ENCODE measurements around the gene SH3YL1. TPM values are rescaled to one million over a fixed set of nuclear protein-coding genes. Genes with fewer than 3 reads are reported as not detected.

SH3YL1 gene
- total RNA-seq, 3 donors from 2014 or later (not counting 1 experiment from before 2014, with no cell fraction given), result 28.3 to 42.2 (median 32.3) TPM

GRCh38 chr2:309148-309953 is 45.5 kb upstream of the SH3YL1 start:
- H3K9me3 Mint-ChIP-seq, result no peaks in the 10 kb centered on the region
- Histone ChIP-seq H3K4me1 (ENCODE audit: control insufficient read depth, insufficient read depth, low read length) (no peaks in the 10 kb centered on the region), H3K36me3 (ENCODE audit: control insufficient read depth, insufficient read depth, low read length) (no peaks in the 10 kb centered on the region), H3K9me3 (ENCODE audit: control insufficient read depth, insufficient read depth, low read length) (no peaks in the 10 kb centered on the region), H3K27ac (ENCODE audit: low read length) (no peak overlapping the region), H3K4me3 (ENCODE audit: low read length) (no peak overlapping the region), H3K27me3 (ENCODE audit: control insufficient read depth, insufficient read depth, low read length) (no peaks in the 10 kb centered on the region)
- no peak for DNase-seq
- H3K27ac Mint-ChIP-seq, result no peak overlapping the region
- no peak for TF ChIP-seq CTCF (IDR thresholded peaks at IDR 0.05)
- 71% methylated on average over 13 of the region's 13 CpGs for WGBS (ENCODE audit: insufficient coverage)
- intact Hi-C loops (cut with micrococcal nuclease), result no loop called here
- H3K4me1 Mint-ChIP-seq, result peaks cover 0 to 7% of the 10 kb centered on the region in 2 donors
- H3K27me3 Mint-ChIP-seq (ENCODE audit: low read depth in 2 of 2), result peaks cover 8 to 12% of the 10 kb centered on the region in 2 donors
- no peaks in the 10 kb centered on the region for H3K36me3 Mint-ChIP-seq
- no peak for ATAC-seq
- no peak overlapping the region for H3K4me3 Mint-ChIP-seq

- Mint-ChIP-seq H3K36me3 (no peaks in the 10 kb centered on the region), H3K4me1 (peaks cover 0 to 7% of the 10 kb centered on the region in 2 donors), H3K27me3 (ENCODE audit: low read depth in 2 of 2) (peaks cover 5 to 7% of the 10 kb centered on the region in 2 donors), H3K9me3 (no peaks in the 10 kb centered on the region), H3K27ac (no peak overlapping the region), H3K4me3 (no peak overlapping the region)
- DNase-seq, result no peak
- H3K36me3 ChIP-seq (ENCODE audit: control insufficient read depth, insufficient read depth, low read length), result no peaks in the 10 kb centered on the region
- H3K27me3 ChIP-seq (ENCODE audit: control insufficient read depth, insufficient read depth, low read length), result no peaks in the 10 kb centered on the region
- no peak overlapping the region for H3K27ac ChIP-seq (ENCODE audit: low read length)
- ATAC-seq, result no peak
- no peak overlapping the region for H3K4me3 ChIP-seq (ENCODE audit: low read length)
- H3K9me3 ChIP-seq (ENCODE audit: control insufficient read depth, insufficient read depth, low read length), result no peaks in the 10 kb centered on the region
- 92% methylated on average over 9 of the region's 9 CpGs for WGBS (ENCODE audit: insufficient coverage)
- no peak for TF ChIP-seq CTCF (IDR thresholded peaks at IDR 0.05)
- no peaks in the 10 kb centered on the region for H3K4me1 ChIP-seq (ENCODE audit: control insufficient read depth, insufficient read depth, low read length)
- intact Hi-C loops (cut with micrococcal nuclease), result no loop called here
Observed at GRCh38 chr2:305366-305765, 41.5 kb upstream of the SH3YL1 start.

- H3K9me3 Mint-ChIP-seq, result no peaks in the 10 kb centered on the region
Observed at GRCh38 chr2:296354-296753, 32.5 kb upstream of the SH3YL1 start.

More at GRCh38 chr2:296354-296753, 32.5 kb upstream of the SH3YL1 start:
- WGBS (ENCODE audit: insufficient coverage), result 66% methylated on average over 3 of the region's 3 CpGs
- no peak for DNase-seq
- Histone ChIP-seq H3K9me3 (ENCODE audit: control insufficient read depth, insufficient read depth, low read length) (no peaks in the 10 kb centered on the region), H3K4me3 (ENCODE audit: low read length) (no peak overlapping the region), H3K4me1 (ENCODE audit: control insufficient read depth, insufficient read depth, low read length) (no peaks in the 10 kb centered on the region), H3K27me3 (ENCODE audit: control insufficient read depth, insufficient read depth, low read length) (no peaks in the 10 kb centered on the region), H3K27ac (ENCODE audit: low read length) (no peak overlapping the region), H3K36me3 (ENCODE audit: control insufficient read depth, insufficient read depth, low read length) (no peaks in the 10 kb centered on the region)
- intact Hi-C loops (cut with micrococcal nuclease), result no loop called here
- H3K4me3 Mint-ChIP-seq, result no peak overlapping the region
- H3K27ac Mint-ChIP-seq, result no peak overlapping the region
- H3K27me3 Mint-ChIP-seq (ENCODE audit: low read depth in 2 of 2), result peaks cover 31 to 59% of the 10 kb centered on the region in 2 donors
- ATAC-seq, result no peak
- H3K4me1 Mint-ChIP-seq, result no peaks in the 10 kb centered on the region
- no peak for TF ChIP-seq CTCF (IDR thresholded peaks at IDR 0.05)
- no peaks in the 10 kb centered on the region for H3K36me3 Mint-ChIP-seq
